MCF 10A (cell line): Measurements from ENCODE around the gene AUTS2. TPM values are rescaled to one million over a fixed set of nuclear protein-coding genes. Genes with fewer than 3 reads are reported as not detected.

Experiments
- BruUV-seq: library from RNA; stranded (reverse); fragments of 400-500 nt; replicated peaks from 2 replicates; lab custom pipeline; 2021; lab: Mats Ljungman, UMichigan
- CTCF ChIA-PET: fragments of 300-600 bp; sonication (Branson Sonifier 250); formaldehyde crosslinking; extraction: SDS; loops from one replicate; lab custom pipeline; 2021; ENCODE audit warnings: antibody characterized with exemption, inconsistent platforms; lab: Yijun Ruan, JAX
- POLR2A ChIA-PET: fragments of 300-600, 350-650 bp; sonication (Branson Sonifier 250); formaldehyde crosslinking; extraction: SDS; loops from one replicate; lab custom pipeline; 2020; ENCODE audit warnings: antibody characterized with exemption, inconsistent platforms; lab: Yijun Ruan, JAX
- DNase-seq: peaks from one replicate; pipeline ENCODE4 v3.0.0-alpha.2; 2018; ENCODE audit not compliant: unreplicated experiment
- H3K27ac Mint-ChIP-seq: one replicate; pipeline ENCODE4 v1.8.0; 2022; ENCODE audit warnings: mild to moderate bottlenecking, low read depth, mixed read lengths; ENCODE audit not compliant: unreplicated experiment
- H3K27me3 Mint-ChIP-seq: one replicate; pipeline ENCODE4 v1.8.0; 2022; ENCODE audit warnings: mixed read lengths; ENCODE audit not compliant: insufficient read depth, unreplicated experiment
- H3K36me3 Mint-ChIP-seq: one replicate; pipeline ENCODE4 v1.8.0; 2022; ENCODE audit warnings: mild to moderate bottlenecking, moderate library complexity, mixed read lengths; ENCODE audit not compliant: insufficient read depth, unreplicated experiment
- H3K4me1 Mint-ChIP-seq: one replicate; pipeline ENCODE4 v1.8.0; 2022; ENCODE audit warnings: mixed read lengths; ENCODE audit not compliant: insufficient read depth, unreplicated experiment
- H3K4me3 Mint-ChIP-seq: one replicate; pipeline ENCODE4 v1.8.0; 2022; ENCODE audit warnings: mild to moderate bottlenecking, moderate library complexity, mixed read lengths; ENCODE audit not compliant: unreplicated experiment
- H3K9me3 Mint-ChIP-seq: one replicate; pipeline ENCODE4 v1.8.0; 2022; ENCODE audit warnings: mixed read lengths; ENCODE audit not compliant: unreplicated experiment
- intact Hi-C: fragments of 100-400 bp; cut with micrococcal nuclease; formaldehyde crosslinking; loops from 2 replicates; pipeline ENCODE4 v1.14.1; 2022
- total RNA-seq: library from RNA; stranded (reverse); gene quantifications from 2 replicates; pipeline ENCODE4 v1.2.3, GENCODE V29; 2022
- TF ChIP-seq, protein P1 (sequence below): fragments of 200-600 bp; IDR thresholded peaks from one replicate; pipeline ENCODE4 v1.8.0; 2022; ENCODE audit warnings: antibody characterized with exemption, mild to moderate bottlenecking; ENCODE audit not compliant: unreplicated experiment

Gene AUTS2
- total RNA-seq, 1 experiment from 2014 or later, result 1.3 TPM

DNA sequence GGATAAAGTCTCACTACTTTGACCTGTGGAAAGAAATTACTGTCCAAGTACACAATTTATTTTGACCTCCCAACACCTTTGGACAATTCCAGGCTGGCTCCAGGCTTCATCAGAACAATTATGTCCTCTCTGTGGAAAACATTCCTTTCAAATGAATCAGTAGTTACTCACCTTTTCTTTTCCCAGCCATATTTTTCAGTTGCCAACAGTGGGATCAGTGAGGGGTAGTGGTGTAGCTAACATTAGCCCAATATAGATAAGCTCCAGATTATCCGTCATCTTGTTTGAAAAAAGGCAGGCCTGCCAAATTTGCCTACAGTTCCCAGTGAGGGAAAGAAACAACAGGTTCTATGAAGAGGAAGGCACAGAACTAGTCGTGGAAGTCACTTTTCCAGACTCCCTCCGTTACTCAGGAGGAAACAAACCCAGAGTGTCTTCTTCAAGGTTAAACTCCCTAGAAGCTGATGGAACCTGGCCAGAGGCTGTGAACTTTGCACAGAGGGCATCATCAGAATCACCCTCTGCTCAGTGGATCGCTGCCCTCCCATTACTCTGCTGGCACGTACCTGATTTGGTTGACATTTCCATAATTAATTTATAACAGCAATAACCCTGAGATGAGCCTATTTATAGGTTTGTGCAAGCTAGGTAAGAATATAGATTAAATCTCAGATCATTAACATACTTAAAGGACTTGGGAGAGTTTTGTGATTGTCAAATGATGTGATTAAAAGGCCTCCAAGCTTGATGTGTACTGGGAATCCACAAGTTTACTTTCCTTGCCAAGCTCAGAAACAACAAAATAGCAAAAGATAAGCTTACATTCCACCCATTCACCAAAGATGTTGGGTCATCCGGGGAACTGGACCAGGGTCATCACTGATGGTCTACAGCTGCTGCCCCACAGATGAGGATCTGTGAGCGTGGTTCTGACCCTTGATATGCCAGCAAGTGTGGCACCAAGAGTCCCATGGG lies 879.0 kb downstream of the AUTS2 start:
- Mint-ChIP-seq H3K27ac (no peak overlapping the region), H3K9me3 (peaks cover 15% of the 10 kb centered on the region), H3K36me3 (peaks cover 6% of the 10 kb centered on the region), H3K4me1 (no peaks in the 10 kb centered on the region), H3K4me3 (no peak overlapping the region), H3K27me3 (no peaks in the 10 kb centered on the region)
- TF ChIP-seq, protein P1, sequence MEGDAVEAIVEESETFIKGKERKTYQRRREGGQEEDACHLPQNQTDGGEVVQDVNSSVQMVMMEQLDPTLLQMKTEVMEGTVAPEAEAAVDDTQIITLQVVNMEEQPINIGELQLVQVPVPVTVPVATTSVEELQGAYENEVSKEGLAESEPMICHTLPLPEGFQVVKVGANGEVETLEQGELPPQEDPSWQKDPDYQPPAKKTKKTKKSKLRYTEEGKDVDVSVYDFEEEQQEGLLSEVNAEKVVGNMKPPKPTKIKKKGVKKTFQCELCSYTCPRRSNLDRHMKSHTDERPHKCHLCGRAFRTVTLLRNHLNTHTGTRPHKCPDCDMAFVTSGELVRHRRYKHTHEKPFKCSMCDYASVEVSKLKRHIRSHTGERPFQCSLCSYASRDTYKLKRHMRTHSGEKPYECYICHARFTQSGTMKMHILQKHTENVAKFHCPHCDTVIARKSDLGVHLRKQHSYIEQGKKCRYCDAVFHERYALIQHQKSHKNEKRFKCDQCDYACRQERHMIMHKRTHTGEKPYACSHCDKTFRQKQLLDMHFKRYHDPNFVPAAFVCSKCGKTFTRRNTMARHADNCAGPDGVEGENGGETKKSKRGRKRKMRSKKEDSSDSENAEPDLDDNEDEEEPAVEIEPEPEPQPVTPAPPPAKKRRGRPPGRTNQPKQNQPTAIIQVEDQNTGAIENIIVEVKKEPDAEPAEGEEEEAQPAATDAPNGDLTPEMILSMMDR, result no peak
- BruUV-seq, result no TSS peak
- ChIA-PET POLR2A (no interaction called here), CTCF (interaction anchor here (0.6 kb wide), 1 partner anchor 355 kb away, joined by 3 read pairs; no protein-coding TSS in a partner anchor)
- DNase-seq, result no peak
- intact Hi-C loops, result no loop called here

DNA sequence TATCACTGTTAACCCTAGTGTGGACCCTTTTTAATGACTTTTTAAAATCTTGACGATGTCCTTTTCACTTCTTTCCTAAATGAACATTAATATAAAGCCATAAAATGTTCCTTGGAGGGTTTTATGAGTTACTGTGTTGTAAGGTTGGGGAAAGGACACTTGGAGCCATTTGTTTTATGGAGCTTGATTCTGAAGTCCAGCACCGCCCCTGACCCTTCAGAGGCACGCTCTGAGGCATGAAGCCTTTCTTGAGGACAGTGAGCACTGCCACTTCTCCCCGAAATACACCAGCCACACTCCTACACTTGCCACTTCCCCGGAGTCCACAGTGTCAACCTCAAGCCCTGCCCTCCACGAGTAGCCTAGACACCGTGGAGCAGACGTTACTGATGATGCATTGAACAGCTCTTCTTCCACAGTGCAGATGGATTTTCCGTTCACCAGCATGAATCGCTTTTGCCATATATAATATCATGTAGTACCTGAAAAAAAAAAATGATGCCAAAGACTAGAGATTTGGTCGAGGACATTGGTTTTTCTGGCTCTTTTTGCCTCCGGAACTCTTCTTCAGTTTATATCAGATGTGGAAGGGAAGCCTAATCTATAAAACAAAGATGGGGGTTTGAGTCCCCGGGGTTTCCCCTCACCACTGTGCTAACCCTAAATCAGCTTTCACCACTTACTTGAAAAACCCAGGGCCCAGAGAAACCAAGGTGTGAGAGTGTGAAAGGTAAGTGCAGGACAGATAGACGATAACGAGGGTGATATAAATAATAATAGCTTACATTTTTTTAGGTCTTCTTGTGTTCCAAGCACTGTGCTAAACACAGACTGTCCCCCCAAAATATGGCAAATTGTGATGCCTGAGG lies 881.1 kb downstream of the AUTS2 start:
- CTCF ChIA-PET, result interaction anchor here (0.6 kb wide), 1 partner anchor 218 kb away, joined by 3 read pairs; no protein-coding TSS in a partner anchor
- DNase-seq, result no peak
- peaks cover 6% of the 10 kb centered on the region for H3K36me3 Mint-ChIP-seq
- H3K27ac Mint-ChIP-seq, result no peak overlapping the region
- H3K27me3 Mint-ChIP-seq, result no peaks in the 10 kb centered on the region
- intact Hi-C loops, result no loop called here
- no TSS peak for BruUV-seq
- peaks cover 10% of the 10 kb centered on the region for H3K9me3 Mint-ChIP-seq
- H3K4me3 Mint-ChIP-seq, result no peak overlapping the region
- POLR2A ChIA-PET, result no interaction called here
- no peaks in the 10 kb centered on the region for H3K4me1 Mint-ChIP-seq
- TF ChIP-seq, protein P1, result no peak

DNA sequence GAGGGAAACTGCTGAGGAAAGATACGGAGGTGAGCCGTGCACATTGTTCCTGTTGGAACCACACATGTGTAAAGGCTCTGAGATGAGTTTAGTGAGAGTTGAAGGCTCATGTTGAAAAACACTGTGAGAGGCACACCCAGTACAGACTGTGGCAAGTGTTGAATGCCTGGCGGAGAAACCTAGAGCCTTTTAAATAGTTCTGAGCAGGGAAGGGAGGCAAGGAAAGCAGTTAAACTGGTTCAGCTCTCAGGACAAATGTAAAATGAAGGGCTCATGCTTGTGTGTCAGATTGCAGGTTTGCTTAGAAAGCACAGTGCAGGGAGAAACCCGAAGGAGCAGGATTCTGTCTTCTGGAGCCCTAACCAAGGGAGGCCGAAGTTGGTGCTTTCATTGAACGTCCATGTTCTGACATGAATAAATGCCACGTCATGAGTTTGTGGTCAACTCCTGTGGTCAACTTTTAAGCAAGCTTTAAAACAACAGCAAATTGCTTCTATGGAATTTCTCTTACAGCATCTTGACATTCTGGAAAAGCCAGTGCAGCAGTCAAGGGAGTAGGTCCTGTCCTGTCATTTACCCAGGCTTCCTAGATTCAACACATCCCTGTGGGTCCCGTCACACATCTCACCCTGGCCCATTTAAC lies 882.8 kb downstream of the AUTS2 start:
- ChIA-PET POLR2A (no interaction called here), CTCF (no interaction called here)
- H3K27me3 Mint-ChIP-seq, result no peaks in the 10 kb centered on the region
- intact Hi-C loops, result no loop called here
- no peak overlapping the region for H3K27ac Mint-ChIP-seq
- TF ChIP-seq, protein P1, result no peak
- DNase-seq, result no peak
- peaks cover 6% of the 10 kb centered on the region for H3K36me3 Mint-ChIP-seq
- H3K4me1 Mint-ChIP-seq, result no peaks in the 10 kb centered on the region
- peaks cover 8% of the 10 kb centered on the region for H3K9me3 Mint-ChIP-seq
- BruUV-seq, result no TSS peak
- H3K4me3 Mint-ChIP-seq, result no peak overlapping the region
